AG09319 (cell line): ENCODE measurements around the gene PDS5A.
"Not testable (repeated sequence)": the region's sequence is repeated elsewhere in the genome, so short reads cannot be mapped to it uniquely, and the experiment has no call there.

Experiments
- DNase-seq: peaks from one replicate; pipeline ENCODE4 v3.0.0-alpha.2; 2010; ENCODE audit warnings: low read depth; ENCODE audit errors: extremely low read depth
- TF ChIP-seq, protein P1 (sequence below): IDR thresholded peaks from 2 replicates; pipeline ENCODE4 v1.5.1; 2011; ENCODE audit warnings: low read depth, mild to moderate bottlenecking, inconsistent platforms, low read length, moderate library complexity

PDS5A gene

GRCh38 chr4:39841894-39842293 is 135.8 kb downstream of the PDS5A start:
- TF ChIP-seq, protein P1, sequence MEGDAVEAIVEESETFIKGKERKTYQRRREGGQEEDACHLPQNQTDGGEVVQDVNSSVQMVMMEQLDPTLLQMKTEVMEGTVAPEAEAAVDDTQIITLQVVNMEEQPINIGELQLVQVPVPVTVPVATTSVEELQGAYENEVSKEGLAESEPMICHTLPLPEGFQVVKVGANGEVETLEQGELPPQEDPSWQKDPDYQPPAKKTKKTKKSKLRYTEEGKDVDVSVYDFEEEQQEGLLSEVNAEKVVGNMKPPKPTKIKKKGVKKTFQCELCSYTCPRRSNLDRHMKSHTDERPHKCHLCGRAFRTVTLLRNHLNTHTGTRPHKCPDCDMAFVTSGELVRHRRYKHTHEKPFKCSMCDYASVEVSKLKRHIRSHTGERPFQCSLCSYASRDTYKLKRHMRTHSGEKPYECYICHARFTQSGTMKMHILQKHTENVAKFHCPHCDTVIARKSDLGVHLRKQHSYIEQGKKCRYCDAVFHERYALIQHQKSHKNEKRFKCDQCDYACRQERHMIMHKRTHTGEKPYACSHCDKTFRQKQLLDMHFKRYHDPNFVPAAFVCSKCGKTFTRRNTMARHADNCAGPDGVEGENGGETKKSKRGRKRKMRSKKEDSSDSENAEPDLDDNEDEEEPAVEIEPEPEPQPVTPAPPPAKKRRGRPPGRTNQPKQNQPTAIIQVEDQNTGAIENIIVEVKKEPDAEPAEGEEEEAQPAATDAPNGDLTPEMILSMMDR: no peak
- DNase-seq: no peak

- DNase-seq: not testable (repeated sequence)
Measured at GRCh38 chr4:39840516-39840915, 137.2 kb downstream of the PDS5A start.

DNA sequence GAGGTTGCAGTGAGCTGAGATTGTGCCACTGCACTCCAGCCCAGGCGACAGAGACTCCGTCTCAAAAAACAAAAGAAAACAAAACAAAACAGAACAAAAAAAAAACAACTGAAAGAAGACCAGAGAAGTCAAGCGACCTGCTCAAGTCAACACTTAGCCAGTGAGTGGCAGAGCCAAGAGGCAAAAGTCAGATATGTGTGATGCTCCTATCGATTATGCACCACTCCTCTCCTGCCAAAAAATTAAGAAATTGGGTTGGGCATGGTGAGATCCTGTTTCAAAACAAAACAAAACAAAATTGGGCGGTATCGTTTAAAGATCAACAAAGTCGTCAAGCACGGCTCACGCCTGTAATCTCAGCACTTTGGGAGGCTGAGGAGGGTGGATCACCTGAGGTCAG is 137.7 kb downstream of the PDS5A start:
- TF ChIP-seq, protein P1: no peak

GRCh38 chr4:39838431-39838830 is 139.3 kb downstream of the PDS5A start:
- not testable (repeated sequence) for DNase-seq

More for the DNA sequence above, 137.7 kb downstream of the PDS5A start:
- DNase-seq: no peak

- TF ChIP-seq, protein P1: no peak
- no peak for DNase-seq
Measured at GRCh38 chr4:39834269-39834668, 143.4 kb downstream of the PDS5A start.

GRCh38 chr4:39825741-39826231 is 151.9 kb downstream of the PDS5A start:
- DNase-seq: no peak

DNA sequence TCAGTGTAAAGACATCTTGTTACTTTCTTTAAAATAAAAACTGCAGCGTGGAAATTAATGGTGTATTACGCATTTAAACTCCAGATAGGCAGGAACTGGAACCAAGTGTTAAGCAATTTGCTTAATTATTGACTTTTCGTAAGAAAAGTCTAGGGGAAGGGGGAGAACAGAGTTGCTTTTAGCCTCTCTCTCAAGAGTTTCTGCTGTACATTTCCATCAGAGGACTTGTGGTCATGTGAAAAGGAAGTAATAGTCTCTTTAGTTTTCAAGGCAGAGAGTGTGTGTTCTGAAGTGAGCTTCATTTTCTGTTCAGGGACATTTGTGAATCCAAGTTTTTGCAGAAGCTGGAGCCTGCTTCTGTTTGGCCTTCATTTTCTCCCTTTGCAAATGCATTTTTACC is 152.6 kb downstream of the PDS5A start:
- no peak for DNase-seq
- TF ChIP-seq, protein P1: no peak

More at GRCh38 chr4:39825741-39826231, 151.9 kb downstream of the PDS5A start:
- TF ChIP-seq, protein P1: no peak

- DNase-seq: peak; percentile 49
- TF ChIP-seq, protein P1: no peak
Measured at GRCh38 chr4:39823191-39823590, 154.5 kb downstream of the PDS5A start.

- TF ChIP-seq, protein P1: no peak
Measured at GRCh38 chr4:39822662-39823061, 155.0 kb downstream of the PDS5A start.

More at GRCh38 chr4:39822662-39823061, 155.0 kb downstream of the PDS5A start:
- DNase-seq: no peak
